HG03066 (cell line): ENCODE measurements around the gene RIMS3.
"Not testable (repeated sequence)": the region's sequence is repeated elsewhere in the genome, so short reads cannot be mapped to it uniquely, and the experiment has no call there.

Experiments used
- ATAC-seq: cut with Tn5 transposase; IDR thresholded peaks from one replicate; pipeline ENCODE4 v1.9.1; 2021; ENCODE audit warnings: low read depth; ENCODE audit not compliant: unreplicated experiment

RIMS3 gene

GRCh38 chr1:40665335-40666171, at the start of gene RIMS3:
Gene RIMS3 (minus strand): TSS chr1:40665682. CDS start chr1:40641925, 23,757 bp downstream.
- ATAC-seq, result peak; percentile 76

DNA sequence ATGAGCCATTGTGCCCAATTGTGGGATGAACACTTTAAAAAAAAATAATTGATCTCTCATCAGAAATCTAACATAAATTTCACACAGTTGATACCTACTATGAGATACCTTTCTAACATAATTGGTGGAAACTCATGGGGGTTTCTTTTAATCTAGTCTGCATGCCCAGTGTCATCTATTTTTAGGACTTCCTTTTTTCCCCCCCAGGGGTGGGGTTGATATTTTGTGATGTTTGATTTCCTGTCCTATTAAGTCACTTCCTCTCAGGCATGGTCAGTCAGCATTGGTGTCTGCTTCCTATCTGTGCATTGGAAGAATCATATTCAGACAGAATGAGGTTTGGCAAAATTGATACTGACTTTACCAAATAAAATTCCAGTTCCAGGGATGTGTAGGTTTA, 47.5 kb upstream of the RIMS3 start:
- ATAC-seq, result no peak

- no peak for ATAC-seq
These were observed 47.0 kb upstream of the RIMS3 start for GRCh38 chr1:40712405-40712944.

- ATAC-seq, result no peak
These were observed 46.3 kb upstream of the RIMS3 start for GRCh38 chr1:40711465-40712404.

- no peak for ATAC-seq
These were observed 45.3 kb upstream of the RIMS3 start for GRCh38 chr1:40710581-40711315.

GRCh38 chr1:40709802-40710278, 44.4 kb upstream of the RIMS3 start:
- no peak for ATAC-seq

DNA sequence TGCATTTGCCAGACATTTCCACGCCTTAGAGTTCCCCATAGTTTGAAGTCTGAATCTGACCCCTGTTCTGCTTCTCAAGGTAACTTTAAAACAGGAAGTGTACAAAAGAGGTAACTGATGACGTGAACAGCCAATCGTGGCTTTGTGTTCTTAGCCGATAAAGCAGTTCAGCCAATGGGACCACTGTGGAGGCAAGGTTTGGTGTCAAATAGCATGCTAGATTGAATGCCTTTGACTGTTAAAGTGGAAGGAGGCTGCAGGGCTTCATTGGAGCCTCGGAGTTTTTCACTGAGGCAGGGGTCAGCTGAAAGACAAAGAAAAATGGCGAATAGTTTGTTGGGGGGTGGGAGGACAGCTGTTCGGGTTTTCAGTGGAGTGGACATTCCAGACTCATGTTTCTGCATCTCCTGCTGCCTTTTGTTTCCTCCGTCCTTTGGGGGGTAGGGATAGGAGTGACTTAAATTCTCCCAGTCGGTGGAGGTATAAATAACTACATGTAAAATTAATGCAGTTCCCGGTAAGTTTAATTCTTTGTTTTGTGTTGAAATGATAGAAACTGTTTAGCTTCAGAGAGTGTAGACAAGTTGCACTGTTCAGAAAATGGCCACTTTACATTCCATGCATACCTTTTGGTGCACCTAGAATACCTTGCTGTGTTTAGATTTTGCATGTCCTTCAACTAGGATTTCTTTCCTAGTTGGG, 43.8 kb upstream of the RIMS3 start:
- peak; percentile 89 for ATAC-seq

GRCh38 chr1:40708750-40709099, 43.2 kb upstream of the RIMS3 start:
- peak; percentile 67 for ATAC-seq

DNA sequence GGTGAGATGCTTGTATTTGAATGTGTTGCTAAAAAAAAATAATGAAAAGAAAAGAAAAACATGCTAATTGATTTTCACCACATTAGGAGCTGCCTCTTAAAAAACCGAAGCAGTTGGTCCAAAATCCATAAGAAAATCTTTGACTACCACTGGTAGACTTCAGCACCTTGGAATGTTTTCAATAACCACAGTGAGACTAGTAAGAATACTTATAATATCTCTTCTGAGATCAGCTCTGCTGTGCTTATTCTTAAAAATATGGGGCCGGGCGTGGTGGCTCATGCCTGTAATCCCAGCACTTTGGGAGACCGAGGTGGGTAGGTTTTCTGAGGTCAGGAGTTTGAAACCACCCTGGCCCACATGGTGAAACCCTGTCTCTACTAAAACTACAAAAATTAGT, 41.1 kb upstream of the RIMS3 start:
- ATAC-seq, result no peak

DNA sequence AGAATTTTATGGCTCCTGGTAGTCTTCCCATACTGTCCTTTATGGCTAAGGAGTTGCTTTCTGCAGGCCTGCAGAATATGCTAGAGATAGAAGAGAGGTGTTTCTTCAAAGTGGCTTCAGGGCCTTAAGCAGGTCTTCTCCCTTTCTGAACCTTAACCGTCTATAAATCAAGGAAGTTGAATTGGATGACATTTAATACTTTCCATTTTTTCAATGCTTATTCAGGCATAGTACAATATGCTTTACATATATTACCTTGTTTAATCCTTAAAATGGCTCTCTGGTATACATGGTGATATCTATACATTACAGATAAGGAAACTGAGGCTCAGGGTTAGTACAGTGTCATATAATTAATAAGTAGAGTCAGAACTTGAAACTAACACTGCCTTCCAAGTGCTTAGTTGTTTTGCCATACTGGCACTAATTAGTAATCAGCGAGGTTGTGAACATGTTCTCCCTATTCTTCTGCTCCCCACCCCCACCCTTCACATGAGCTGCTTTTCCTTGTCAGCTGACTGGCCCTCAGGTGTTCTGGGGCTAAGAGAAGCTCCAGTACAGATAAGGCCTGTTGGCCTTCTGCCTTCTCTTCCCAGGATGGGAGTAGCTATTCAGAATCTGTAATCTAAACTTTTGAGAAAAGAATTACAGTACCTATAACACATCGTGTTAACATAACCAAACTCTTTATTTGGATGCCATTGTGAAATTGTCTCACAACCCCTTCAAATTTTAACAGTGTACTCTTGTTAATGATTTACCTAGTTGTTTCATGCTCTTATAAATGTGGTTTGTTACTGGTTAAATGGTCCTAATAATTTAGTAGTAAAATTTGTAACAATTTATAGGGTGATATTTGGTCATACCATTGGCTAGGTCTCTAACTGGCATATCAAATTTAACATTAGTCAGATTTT, 39.6 kb upstream of the RIMS3 start:
- ATAC-seq, result no peak

- ATAC-seq, result no peak
These were observed 37.8 kb upstream of the RIMS3 start for GRCh38 chr1:40703316-40703715.

DNA sequence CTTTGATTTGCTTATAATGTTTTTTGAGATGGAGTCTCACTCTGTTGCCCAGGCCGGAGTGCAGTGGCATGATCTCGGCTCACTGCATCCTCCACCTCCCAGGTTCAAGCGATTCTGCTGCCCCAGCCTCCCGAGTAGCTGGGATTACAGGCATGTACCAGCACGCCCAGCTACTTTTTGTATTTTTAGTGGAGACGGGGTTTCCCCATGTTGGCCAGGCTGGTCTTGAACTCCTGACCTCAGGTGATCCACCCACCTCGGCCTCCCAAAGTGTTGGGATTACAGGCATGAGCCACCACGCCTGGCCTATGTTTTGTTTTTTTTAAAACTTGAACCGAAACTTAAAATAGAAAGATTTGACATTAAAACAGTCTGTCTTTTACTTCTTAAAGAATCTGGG, 37.3 kb upstream of the RIMS3 start:
- not testable (repeated sequence) for ATAC-seq

- ATAC-seq, result no peak
These were observed 36.2 kb upstream of the RIMS3 start for GRCh38 chr1:40701684-40702083.

DNA sequence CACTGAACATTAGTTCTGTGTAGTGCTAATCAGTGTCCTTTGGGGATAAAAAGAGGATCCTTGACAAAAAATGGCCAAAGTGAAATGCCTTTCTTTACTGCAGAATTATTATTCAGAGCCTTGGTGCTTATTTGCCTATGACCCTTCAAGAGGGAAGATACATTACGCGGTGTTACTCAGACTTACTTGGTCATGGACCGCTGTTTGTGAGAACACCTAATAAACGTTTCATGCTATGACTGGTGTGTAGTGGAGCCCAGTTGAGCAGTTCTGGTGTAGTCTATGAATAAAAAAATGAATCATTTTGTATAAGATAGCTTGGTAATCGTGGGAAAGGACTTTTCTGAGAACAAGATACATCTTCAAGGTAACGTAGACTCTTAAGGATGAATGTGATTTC, 34.3 kb upstream of the RIMS3 start:
- peak; percentile 80 for ATAC-seq

GRCh38 chr1:40697436-40697835, 32.0 kb upstream of the RIMS3 start:
- no peak for ATAC-seq

DNA sequence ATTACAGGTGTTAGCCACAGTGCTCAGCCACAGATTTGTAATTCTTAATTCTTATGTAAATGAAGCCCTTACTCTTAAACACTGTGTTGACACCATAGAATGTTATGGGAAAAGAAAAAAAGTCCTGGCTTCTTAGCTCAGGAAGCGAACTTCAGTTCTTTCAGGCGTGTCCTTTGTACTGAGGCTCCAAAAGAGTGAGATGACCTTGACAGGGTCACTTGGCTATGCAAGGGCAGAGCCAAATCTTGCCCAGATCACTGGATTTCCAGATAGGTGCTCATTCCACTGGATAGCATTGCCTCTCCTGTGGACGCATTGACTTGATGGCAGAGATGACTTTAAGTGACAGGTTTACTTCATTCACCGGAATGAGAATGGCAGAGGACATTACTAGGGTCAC, 30.8 kb upstream of the RIMS3 start:
- no peak for ATAC-seq

DNA sequence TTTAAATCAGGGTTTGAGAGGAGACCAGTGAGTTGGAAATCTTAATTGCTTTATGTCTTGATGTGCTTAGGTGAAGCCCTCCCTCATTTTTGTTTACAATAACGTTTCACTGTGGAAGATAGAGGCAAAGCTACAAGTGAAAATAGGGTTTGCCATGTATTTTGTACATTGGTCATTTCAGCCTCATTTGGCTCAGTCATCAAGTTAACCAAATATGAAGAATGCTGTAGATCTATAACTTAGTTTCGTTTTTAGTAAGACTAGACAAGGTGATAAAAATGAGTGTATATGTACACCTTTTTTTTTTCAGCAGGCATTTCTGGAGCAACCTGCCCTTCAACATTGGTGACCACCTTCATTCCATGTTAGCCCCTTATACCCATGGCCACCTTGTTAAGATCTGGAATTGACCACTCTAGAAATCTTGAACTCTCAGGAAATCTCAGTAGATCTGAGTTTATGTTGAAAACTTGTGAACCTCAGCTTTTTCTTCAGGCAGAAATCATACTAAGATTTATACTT, 28.9 kb upstream of the RIMS3 start:
- no peak for ATAC-seq

- ATAC-seq, result no peak
These were observed 27.9 kb upstream of the RIMS3 start for GRCh38 chr1:40693425-40693824.
